ENCODE measurements around the gene UFD1. TPM values are rescaled to one million over a fixed set of nuclear protein-coding genes. Genes with fewer than 3 reads are reported as not detected.

Gene UFD1
- total and polyA plus RNA-seq, 2 of the 13 experiments (the other 11 are each of a cell fraction or from before 2014, with no cell fraction given): 47.9 to 51.1 TPM

DNA sequence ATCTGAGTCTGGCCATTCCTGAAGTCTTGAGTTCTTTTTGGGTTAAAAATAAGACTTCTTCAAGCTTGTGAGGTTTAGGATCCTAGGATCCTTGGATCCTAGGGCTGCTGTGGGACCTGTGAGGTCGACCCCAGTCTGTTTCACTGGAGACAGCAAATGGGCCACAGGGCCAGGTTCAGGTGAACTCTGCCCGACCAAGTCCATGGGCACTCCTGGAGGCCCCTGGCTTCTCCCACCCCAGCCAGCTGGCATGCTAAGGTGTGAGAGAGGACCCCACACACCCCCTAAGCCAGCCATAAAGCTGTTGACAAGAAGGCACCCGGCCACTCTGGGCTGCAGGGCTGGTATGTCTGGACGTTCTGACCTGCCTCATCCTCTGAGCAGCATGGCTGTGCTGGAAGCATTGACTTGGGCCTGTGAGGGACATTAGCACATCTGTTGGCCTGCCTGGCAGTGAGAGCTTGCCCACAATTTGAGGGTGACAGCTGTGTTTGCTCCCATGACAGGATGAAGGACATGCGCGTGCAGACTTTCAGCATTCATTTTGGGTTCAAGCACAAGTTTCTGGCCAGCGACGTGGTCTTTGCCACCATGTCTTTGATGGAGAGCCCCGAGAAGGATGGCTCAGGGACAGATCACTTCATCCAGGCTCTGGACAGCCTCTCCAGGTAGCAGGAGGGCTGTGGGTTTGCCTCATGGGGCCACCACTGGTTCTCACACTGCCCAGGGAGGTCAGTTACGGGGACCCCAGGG lies 29.2 kb upstream of the UFD1 start:
- H3K9me3 ChIP-seq (ENCODE audit: low read length): no peaks in the 10 kb centered on the region
- intact Hi-C loops (cut with micrococcal nuclease; ENCODE audit: unreplicated experiment) (no loop called here), in situ Hi-C loops (cut with HindIII; ENCODE audit: extremely low pct_ligation_motif_present, low pct_unique_long_range_greater_than_20kb) (no loop called here)
- DNase-seq (ENCODE audit: low spot score) (no peak), ATAC-seq (no peak), FAIRE-seq (no peak)
- no peak overlapping the region for H3K4me2 ChIP-seq (ENCODE audit: low read depth, low read length)
- H3K4me1 ChIP-seq (ENCODE audit: insufficient read depth, low read length): no peaks in the 10 kb centered on the region
- WGBS (ENCODE audit: low lambda C conversion rate): 84% methylated on average over 6 of the region's 10 CpGs
- ChIA-PET POLR2A (no interaction called here), CTCF (ENCODE audit: low intra/inter-chr PET ratio, low total read pairs) (no interaction called here)
- no peaks in the 10 kb centered on the region for H4K20me1 ChIP-seq (ENCODE audit: insufficient read depth, low read length)
- no TSS peak for BruUV-seq (replicated peaks)
- no peak overlapping the region for H3K9ac ChIP-seq (ENCODE audit: insufficient read depth, low read depth, low read length)
- no peak overlapping the region for H3K4me3 ChIP-seq (replicated peaks in 1 of 3; ENCODE audit: insufficient read depth in 1 of 3, low read depth in 2 of 3, low read length in 3 of 3)
- H3K79me2 ChIP-seq (ENCODE audit: insufficient read depth, low read length): no peaks in the 10 kb centered on the region
- peaks cover 5 to 44% of the 10 kb centered on the region in 2 experiments for H3K36me3 ChIP-seq (replicated peaks in 1 of 2; ENCODE audit: control insufficient read depth in 1 of 2, insufficient read depth in 2 of 2, low read length in 2 of 2)
- H2AFZ ChIP-seq (ENCODE audit: low read length): no peak overlapping the region
- no peak overlapping the region for H3K27ac ChIP-seq (ENCODE audit: extremely low read length, insufficient read depth, low read length)
- TF ChIP-seq ZNF556 (CRISPR knock-in tag; IDR thresholded peaks at IDR 0.05; ENCODE audit: borderline replicate concordance): no peak
- TF ChIP-seq TGIF2 (CRISPR knock-in tag; IDR thresholded peaks at IDR 0.05): no peak
- no peak for TF ChIP-seq ZNF205 (CRISPR knock-in tag; IDR thresholded peaks at IDR 0.05)
- TF ChIP-seq FOXK2 (IDR thresholded peaks at IDR 0.05): no peak
- TF ChIP-seq, protein P1, sequence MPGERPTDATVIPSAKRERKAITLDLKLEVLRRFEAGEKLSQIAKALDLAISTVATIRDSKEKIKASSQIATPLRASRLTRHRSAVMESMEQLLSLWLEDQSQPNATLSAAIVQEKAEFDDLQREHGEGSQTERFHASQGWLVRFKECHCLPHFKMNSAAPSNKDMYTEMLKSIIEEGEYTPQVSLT (CRISPR knock-in tag; IDR thresholded peaks at IDR 0.05; ENCODE audit: borderline replicate concordance, low read depth): no peak
- TF ChIP-seq RAD51 (IDR thresholded peaks at IDR 0.05; ENCODE audit: borderline replicate concordance): no peak
- TF ChIP-seq ZNF180 (CRISPR knock-in tag; IDR thresholded peaks at IDR 0.05; ENCODE audit: borderline replicate concordance, low read depth): no peak
- no peak for TF ChIP-seq ZNF432 (CRISPR knock-in tag; IDR thresholded peaks at IDR 0.05; ENCODE audit: borderline replicate concordance)
- TF ChIP-seq ZMYM3 (CRISPR knock-in tag; IDR thresholded peaks at IDR 0.05): no peak
- TF ChIP-seq MYC (CRISPR knock-in tag; IDR thresholded peaks at IDR 0.05; ENCODE audit: borderline replicate concordance): no peak
- no peak for TF ChIP-seq AGO2 (optimal IDR thresholded peaks at IDR 0.05; ENCODE audit: low read depth, low read length)
- TF ChIP-seq, protein P2, sequence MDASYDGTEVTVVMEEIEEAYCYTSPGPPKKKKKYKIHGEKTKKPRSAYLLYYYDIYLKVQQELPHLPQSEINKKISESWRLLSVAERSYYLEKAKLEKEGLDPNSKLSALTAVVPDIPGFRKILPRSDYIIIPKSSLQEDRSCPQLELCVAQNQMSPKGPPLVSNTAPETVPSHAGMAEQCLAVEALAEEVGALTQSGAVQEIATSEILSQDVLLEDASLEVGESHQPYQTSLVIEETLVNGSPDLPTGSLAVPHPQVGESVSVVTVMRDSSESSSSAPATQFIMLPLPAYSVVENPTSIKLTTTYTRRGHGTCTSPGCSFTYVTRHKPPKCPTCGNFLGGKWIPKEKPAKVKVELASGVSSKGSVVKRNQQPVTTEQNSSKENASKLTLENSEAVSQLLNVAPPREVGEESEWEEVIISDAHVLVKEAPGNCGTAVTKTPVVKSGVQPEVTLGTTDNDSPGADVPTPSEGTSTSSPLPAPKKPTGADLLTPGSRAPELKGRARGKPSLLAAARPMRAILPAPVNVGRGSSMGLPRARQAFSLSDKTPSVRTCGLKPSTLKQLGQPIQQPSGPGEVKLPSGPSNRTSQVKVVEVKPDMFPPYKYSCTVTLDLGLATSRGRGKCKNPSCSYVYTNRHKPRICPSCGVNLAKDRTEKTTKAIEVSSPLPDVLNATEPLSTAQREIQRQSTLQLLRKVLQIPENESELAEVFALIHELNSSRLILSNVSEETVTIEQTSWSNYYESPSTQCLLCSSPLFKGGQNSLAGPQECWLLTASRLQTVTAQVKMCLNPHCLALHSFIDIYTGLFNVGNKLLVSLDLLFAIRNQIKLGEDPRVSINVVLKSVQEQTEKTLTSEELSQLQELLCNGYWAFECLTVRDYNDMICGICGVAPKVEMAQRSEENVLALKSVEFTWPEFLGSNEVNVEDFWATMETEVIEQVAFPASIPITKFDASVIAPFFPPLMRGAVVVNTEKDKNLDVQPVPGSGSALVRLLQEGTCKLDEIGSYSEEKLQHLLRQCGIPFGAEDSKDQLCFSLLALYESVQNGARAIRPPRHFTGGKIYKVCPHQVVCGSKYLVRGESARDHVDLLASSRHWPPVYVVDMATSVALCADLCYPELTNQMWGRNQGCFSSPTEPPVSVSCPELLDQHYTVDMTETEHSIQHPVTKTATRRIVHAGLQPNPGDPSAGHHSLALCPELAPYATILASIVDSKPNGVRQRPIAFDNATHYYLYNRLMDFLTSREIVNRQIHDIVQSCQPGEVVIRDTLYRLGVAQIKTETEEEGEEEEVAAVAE (CRISPR knock-in tag; IDR thresholded peaks at IDR 0.05; ENCODE audit: borderline replicate concordance): no peak
- TF ChIP-seq FOXA1 (IDR thresholded peaks at IDR 0.05): no peak
- no peak for TF ChIP-seq FOXA1 (CRISPR knock-in tag; IDR thresholded peaks at IDR 0.05)
- TF ChIP-seq, protein P3, sequence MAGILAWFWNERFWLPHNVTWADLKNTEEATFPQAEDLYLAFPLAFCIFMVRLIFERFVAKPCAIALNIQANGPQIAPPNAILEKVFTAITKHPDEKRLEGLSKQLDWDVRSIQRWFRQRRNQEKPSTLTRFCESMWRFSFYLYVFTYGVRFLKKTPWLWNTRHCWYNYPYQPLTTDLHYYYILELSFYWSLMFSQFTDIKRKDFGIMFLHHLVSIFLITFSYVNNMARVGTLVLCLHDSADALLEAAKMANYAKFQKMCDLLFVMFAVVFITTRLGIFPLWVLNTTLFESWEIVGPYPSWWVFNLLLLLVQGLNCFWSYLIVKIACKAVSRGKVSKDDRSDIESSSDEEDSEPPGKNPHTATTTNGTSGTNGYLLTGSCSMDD (CRISPR knock-in tag; IDR thresholded peaks at IDR 0.05): no peak
- no peak for TF ChIP-seq ZNF251 (CRISPR knock-in tag; IDR thresholded peaks at IDR 0.05)
- TF ChIP-seq ZBTB7A (CRISPR knock-in tag; IDR thresholded peaks at IDR 0.05): no peak
- no peak for TF ChIP-seq ZNF225 (CRISPR knock-in tag; IDR thresholded peaks at IDR 0.05)
- TF ChIP-seq, protein P4, sequence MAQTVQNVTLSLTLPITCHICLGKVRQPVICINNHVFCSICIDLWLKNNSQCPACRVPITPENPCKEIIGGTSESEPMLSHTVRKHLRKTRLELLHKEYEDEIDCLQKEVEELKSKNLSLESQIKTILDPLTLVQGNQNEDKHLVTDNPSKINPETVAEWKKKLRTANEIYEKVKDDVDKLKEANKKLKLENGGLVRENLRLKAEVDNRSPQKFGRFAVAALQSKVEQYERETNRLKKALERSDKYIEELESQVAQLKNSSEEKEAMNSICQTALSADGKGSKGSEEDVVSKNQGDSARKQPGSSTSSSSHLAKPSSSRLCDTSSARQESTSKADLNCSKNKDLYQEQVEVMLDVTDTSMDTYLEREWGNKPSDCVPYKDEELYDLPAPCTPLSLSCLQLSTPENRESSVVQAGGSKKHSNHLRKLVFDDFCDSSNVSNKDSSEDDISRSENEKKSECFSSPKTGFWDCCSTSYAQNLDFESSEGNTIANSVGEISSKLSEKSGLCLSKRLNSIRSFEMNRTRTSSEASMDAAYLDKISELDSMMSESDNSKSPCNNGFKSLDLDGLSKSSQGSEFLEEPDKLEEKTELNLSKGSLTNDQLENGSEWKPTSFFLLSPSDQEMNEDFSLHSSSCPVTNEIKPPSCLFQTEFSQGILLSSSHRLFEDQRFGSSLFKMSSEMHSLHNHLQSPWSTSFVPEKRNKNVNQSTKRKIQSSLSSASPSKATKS (CRISPR knock-in tag; IDR thresholded peaks at IDR 0.05): no peak
- H3K27me3 ChIP-seq (ENCODE audit: control insufficient read depth in 1 of 2, insufficient read depth in 2 of 2, low read length in 2 of 2): no peaks in the 10 kb centered on the region

All from HepG2 (cell line).